CD14-positive monocyte (primary cell): ENCODE data around the gene IQUB. TPM values are rescaled to one million over a fixed set of nuclear protein-coding genes. Genes with fewer than 3 reads are reported as not detected.

ENCODE experiments used
- DNase-seq, 3 donors: peaks; one replicate each; pipeline ENCODE4 v3.0.0-alpha.2; 2011 to 2022
- H2AFZ ChIP-seq: 2 replicates; pipeline ENCODE4 v1.6.0; 2012; ENCODE audit warnings: mild to moderate bottlenecking, low read depth, low read length, inconsistent platforms; ENCODE audit not compliant: insufficient read depth, poor library complexity, severe bottlenecking
- H3K27ac ChIP-seq, 2 donors: 1 replicate in 1 of 2; 2 replicates in 1 of 2; pipeline ENCODE4 v1.5.1; 2012 to 2013; ENCODE audit warnings: low read length in 2 of 2, control low read depth in 1 of 2, inconsistent platforms in 1 of 2, low read depth in 1 of 2, mild to moderate bottlenecking in 1 of 2
- H3K27me3 ChIP-seq, 2 donors: one replicate each; pipeline versions ENCODE4 v1.6.0 to v1.6.1; 2011 to 2013; ENCODE audit warnings: low read length in 2 of 2; ENCODE audit not compliant: control insufficient read depth in 2 of 2, insufficient read depth in 2 of 2
- H3K36me3 ChIP-seq, 2 donors: replicated peaks in 1 of 2; 1 replicate in 1 of 2; 2 replicates in 1 of 2; pipeline versions ENCODE4 v1.5.1 to v1.6.1; 2012 to 2013; ENCODE audit warnings: low read length in 2 of 2, control low read depth in 1 of 2, inconsistent platforms in 1 of 2, mild to moderate bottlenecking in 1 of 2; ENCODE audit not compliant: insufficient read depth in 2 of 2, control insufficient read depth in 1 of 2
- H3K4me1 ChIP-seq, 2 donors: 1 replicate in 1 of 2; 2 replicates in 1 of 2; pipeline versions ENCODE4 v1.5.1 to v1.6.1; 2012 to 2013; ENCODE audit warnings: low read length in 2 of 2, control low read depth in 1 of 2, inconsistent platforms in 1 of 2, mild to moderate bottlenecking in 1 of 2, moderate library complexity in 1 of 2; ENCODE audit not compliant: insufficient read depth in 2 of 2, control insufficient read depth in 1 of 2
- H3K4me2 ChIP-seq: replicated peaks from 2 replicates; pipeline ENCODE3; 2012; ENCODE audit warnings: low read length, moderate library complexity, mild to moderate bottlenecking; ENCODE audit not compliant: poor library complexity, severe bottlenecking; ENCODE audit errors: extremely low read depth
- H3K4me3 ChIP-seq, 3 experiments: fragments of 200-600 bp in 1 of 3; sonication (generic) in 1 of 3; replicated peaks in 1 of 3; 1 replicate in 2 of 3; 2 replicates in 1 of 3; pipeline ENCODE4 v1.5.1; 2011 to 2013; ENCODE audit warnings: low read length in 3 of 3, mild to moderate bottlenecking in 3 of 3, control low read depth in 2 of 3, low read depth in 2 of 3, inconsistent platforms in 1 of 3, moderate library complexity in 1 of 3
- H3K79me2 ChIP-seq: 2 replicates; pipeline ENCODE4 v1.6.0; 2012; ENCODE audit warnings: mild to moderate bottlenecking, control low read depth, inconsistent platforms, low read length, moderate library complexity; ENCODE audit not compliant: insufficient read depth
- H3K9ac ChIP-seq: 2 replicates; pipeline ENCODE4 v1.6.0; 2017; ENCODE audit warnings: low read length, mild to moderate bottlenecking; ENCODE audit not compliant: insufficient read depth, poor library complexity, severe bottlenecking
- H3K9me3 ChIP-seq, 2 donors: replicated peaks in 1 of 2; 1 replicate in 1 of 2; 2 replicates in 1 of 2; pipeline versions ENCODE4 v1.5.1 to v1.6.1; 2012 to 2013; ENCODE audit warnings: low read length in 2 of 2, control low read depth in 1 of 2; ENCODE audit not compliant: control insufficient read depth in 1 of 2, insufficient read depth in 1 of 2
- H4K20me1 ChIP-seq: 2 replicates; pipeline ENCODE4 v1.6.0; 2012; ENCODE audit warnings: mild to moderate bottlenecking, low read length, control low read depth, moderate library complexity; ENCODE audit not compliant: insufficient read depth
- H3K27ac Mint-ChIP-seq, 7 donors: one replicate each; pipeline ENCODE4 v1.8.0; 2020; ENCODE audit warnings: mild to moderate bottlenecking in 7 of 7, mixed read lengths in 7 of 7, moderate library complexity in 6 of 7, inconsistent platforms in 2 of 7
- H3K27me3 Mint-ChIP-seq, 3 donors: one replicate each; pipeline ENCODE4 v1.8.0; 2021 to 2022; ENCODE audit warnings: low read depth in 3 of 3, mild to moderate bottlenecking in 3 of 3, mixed read lengths in 3 of 3, moderate library complexity in 3 of 3, inconsistent platforms in 1 of 3
- H3K36me3 Mint-ChIP-seq, 2 donors: one replicate each; pipeline ENCODE4 v1.8.0; 2020; ENCODE audit warnings: mixed read lengths in 2 of 2, inconsistent platforms in 1 of 2, mild to moderate bottlenecking in 1 of 2
- H3K4me1 Mint-ChIP-seq: one replicate; pipeline ENCODE4 v1.8.0; 2020; ENCODE audit warnings: mild to moderate bottlenecking, mixed read lengths
- H3K4me3 Mint-ChIP-seq, 2 donors: one replicate each; pipeline ENCODE4 v1.8.0; 2020; ENCODE audit warnings: mild to moderate bottlenecking in 2 of 2, mixed read lengths in 2 of 2, moderate library complexity in 1 of 2
- H3K9me3 Mint-ChIP-seq, 7 donors: one replicate each; pipeline ENCODE4 v1.8.0; 2020 to 2022; ENCODE audit warnings: mixed read lengths in 7 of 7, mild to moderate bottlenecking in 6 of 7, moderate library complexity in 6 of 7, inconsistent platforms in 2 of 7
- WGBS: methylation state at CpG from one replicate; pipeline ENCODE4 v1.1.5; 2013; ENCODE audit warnings: missing lambda C conversion rate; ENCODE audit not compliant: insufficient coverage; 5-methylcytosine and 5-hydroxymethylcytosine counted together
- intact Hi-C, 2 donors: fragments of 100-400 bp; cut with micrococcal nuclease; formaldehyde crosslinking; loops; one replicate each; pipeline versions ENCODE4 v1.15.0 to v1.15.1; 2023
- polyA plus RNA-seq, 3 donors: library from polyadenylated mRNA; depleted of rRNA in 1 of 3; unstranded in 2 of 3; stranded (reverse) in 1 of 3; fragments of 300-500 nt in 2 of 3; fragments of >200 nt in 1 of 3; fragmentation: Illumina TruSeq in 2 of 3; gene quantifications; 1 replicate in 2 of 3; 2 replicates in 1 of 3; pipeline ENCODE4 v1.2.3, GENCODE V29; 2012 to 2021
- TF ChIP-seq, protein P1 (sequence below): fragments of 200-600 bp; IDR thresholded peaks from one replicate; pipeline ENCODE4 v1.8.0; 2022; ENCODE audit warnings: antibody characterized with exemption, mild to moderate bottlenecking

Gene IQUB
- polyA plus RNA-seq, 3 donors = 0.07 TPM; not detected in 2

DNA sequence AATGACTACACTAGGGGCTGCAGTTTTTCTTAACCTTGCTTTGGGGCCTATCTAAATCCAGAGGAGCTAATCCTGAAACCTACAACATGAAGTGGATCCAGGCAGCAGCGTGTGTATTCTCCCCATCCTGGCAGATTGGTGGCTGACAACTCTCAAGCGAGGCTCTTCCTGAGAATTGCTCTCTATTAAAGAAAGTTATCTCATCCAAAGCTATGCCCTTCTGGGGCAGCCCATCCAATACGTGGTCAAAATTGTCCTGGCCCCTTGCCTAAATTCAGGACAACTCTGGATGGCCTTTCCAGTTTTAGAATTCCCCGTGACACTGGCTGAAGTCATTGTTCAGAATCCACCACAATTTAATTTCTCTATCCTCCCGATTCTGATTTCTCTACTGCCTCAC lies 66.1 kb downstream of the IQUB start:
- WGBS = 94% methylated on average over 2 of the region's 5 CpGs
- intact Hi-C loops = no loop called here
- no peaks in the 10 kb centered on the region for H3K4me1 ChIP-seq
- no peak overlapping the region for H3K4me3 Mint-ChIP-seq
- no peaks in the 10 kb centered on the region for H3K27me3 Mint-ChIP-seq
- no peaks in the 10 kb centered on the region for H3K36me3 ChIP-seq
- no peaks in the 10 kb centered on the region for H3K27me3 ChIP-seq
- no peak overlapping the region for H2AFZ ChIP-seq
- H3K4me1 Mint-ChIP-seq = no peaks in the 10 kb centered on the region
- peaks cover 0 to 6% (median 2%) of the 10 kb centered on the region in 7 donors for H3K9me3 Mint-ChIP-seq
- no peak overlapping the region for H3K9ac ChIP-seq
- no peak overlapping the region for H3K4me3 ChIP-seq
- no peaks in the 10 kb centered on the region for H3K9me3 ChIP-seq
- H3K27ac Mint-ChIP-seq = no peak overlapping the region
- no peaks in the 10 kb centered on the region for H4K20me1 ChIP-seq
- no peak for DNase-seq
- H3K4me2 ChIP-seq = no peak overlapping the region
- no peak overlapping the region for H3K27ac ChIP-seq
- TF ChIP-seq, protein P1, sequence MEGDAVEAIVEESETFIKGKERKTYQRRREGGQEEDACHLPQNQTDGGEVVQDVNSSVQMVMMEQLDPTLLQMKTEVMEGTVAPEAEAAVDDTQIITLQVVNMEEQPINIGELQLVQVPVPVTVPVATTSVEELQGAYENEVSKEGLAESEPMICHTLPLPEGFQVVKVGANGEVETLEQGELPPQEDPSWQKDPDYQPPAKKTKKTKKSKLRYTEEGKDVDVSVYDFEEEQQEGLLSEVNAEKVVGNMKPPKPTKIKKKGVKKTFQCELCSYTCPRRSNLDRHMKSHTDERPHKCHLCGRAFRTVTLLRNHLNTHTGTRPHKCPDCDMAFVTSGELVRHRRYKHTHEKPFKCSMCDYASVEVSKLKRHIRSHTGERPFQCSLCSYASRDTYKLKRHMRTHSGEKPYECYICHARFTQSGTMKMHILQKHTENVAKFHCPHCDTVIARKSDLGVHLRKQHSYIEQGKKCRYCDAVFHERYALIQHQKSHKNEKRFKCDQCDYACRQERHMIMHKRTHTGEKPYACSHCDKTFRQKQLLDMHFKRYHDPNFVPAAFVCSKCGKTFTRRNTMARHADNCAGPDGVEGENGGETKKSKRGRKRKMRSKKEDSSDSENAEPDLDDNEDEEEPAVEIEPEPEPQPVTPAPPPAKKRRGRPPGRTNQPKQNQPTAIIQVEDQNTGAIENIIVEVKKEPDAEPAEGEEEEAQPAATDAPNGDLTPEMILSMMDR = no peak
- no peaks in the 10 kb centered on the region for H3K36me3 Mint-ChIP-seq
- no peaks in the 10 kb centered on the region for H3K79me2 ChIP-seq

DNA sequence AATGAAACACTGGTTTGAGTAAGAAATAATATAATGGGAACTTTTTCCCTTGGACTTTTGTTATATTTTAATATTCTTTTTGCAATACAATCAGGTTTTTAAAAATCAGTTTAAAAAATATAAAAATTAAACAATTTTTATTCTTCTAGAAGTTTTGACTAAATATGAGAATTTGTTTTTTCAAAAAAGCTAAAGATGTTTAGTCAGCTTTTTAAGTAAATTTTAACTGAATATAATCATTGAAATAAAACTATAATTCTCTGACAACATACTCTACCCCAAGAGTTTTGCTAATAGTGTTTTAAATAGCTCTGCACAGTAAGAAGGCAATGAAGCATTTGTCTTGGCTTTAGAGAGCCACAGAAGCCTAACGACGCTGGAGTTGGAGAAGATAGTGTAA lies 70.5 kb downstream of the IQUB start:
- H3K9me3 ChIP-seq = no peaks in the 10 kb centered on the region
- no peaks in the 10 kb centered on the region for H3K27me3 Mint-ChIP-seq
- no peak overlapping the region for H3K4me3 Mint-ChIP-seq
- H4K20me1 ChIP-seq = no peaks in the 10 kb centered on the region
- TF ChIP-seq, protein P1 = no peak
- H3K36me3 ChIP-seq = no peaks in the 10 kb centered on the region
- no peak overlapping the region for H3K27ac Mint-ChIP-seq
- intact Hi-C loops = no loop called here
- no peak overlapping the region for H3K9ac ChIP-seq
- H3K4me2 ChIP-seq = no peak overlapping the region
- H2AFZ ChIP-seq = no peak overlapping the region
- H3K36me3 Mint-ChIP-seq = no peaks in the 10 kb centered on the region
- H3K4me1 ChIP-seq = no peaks in the 10 kb centered on the region
- no peak for DNase-seq
- no peaks in the 10 kb centered on the region for H3K79me2 ChIP-seq
- no peaks in the 10 kb centered on the region for H3K4me1 Mint-ChIP-seq
- peaks cover 0 to 4% (median 2%) of the 10 kb centered on the region in 7 donors for H3K9me3 Mint-ChIP-seq
- no peak overlapping the region for H3K4me3 ChIP-seq
- no CpG with 5 or more reads among the region's 2 CpGs for WGBS
- H3K27ac ChIP-seq = no peak overlapping the region
- no peaks in the 10 kb centered on the region for H3K27me3 ChIP-seq
